Erythroblast (primary cell): ENCODE results near the gene ZEB1.

ENCODE experiments used
- GATA1 ChIP-seq: IDR thresholded peaks from 2 replicates; pipeline ENCODE4 v1.6.1; 2011; ENCODE audit warnings: low read depth, mild to moderate bottlenecking, control low read depth, low read length, moderate library complexity
- POLR2A ChIP-seq: IDR thresholded peaks from 2 replicates; pipeline ENCODE4 v1.6.1; 2011; ENCODE audit warnings: mild to moderate bottlenecking, low read length

DNA sequence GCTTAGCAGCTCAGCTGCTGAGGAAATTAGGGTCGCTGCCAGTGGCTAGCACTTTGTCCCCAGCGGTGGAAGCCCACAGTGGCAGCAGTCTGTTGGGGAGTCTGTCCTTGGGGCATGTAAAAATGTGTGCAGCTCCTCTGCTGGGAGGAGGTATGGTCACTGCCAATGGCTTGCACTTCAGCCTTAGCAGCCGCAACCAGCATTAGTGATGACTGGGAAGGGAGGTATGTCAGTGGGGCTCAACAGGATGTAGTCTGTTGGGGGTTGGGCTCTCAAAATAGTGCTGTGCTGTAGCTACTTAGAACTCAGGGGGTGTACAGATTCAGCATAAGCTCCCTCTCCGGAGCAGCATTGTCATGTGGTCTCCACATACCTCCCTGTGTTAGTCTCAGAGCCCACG, 189.9 kb downstream of the ZEB1 start:
- TF ChIP-seq POLR2A (no peak), GATA1 (no peak)
